Activated T-helper 1 cell treated with anti-CD3 and anti-CD28 coated beads, Interleukin-12 subunit alpha, Interleukin-12 subunit beta, Interleukin-2, Interleukin-4 antibody, amounts not matched to agents 30 ng/mL and 10 ng/mL and 1 ng/mL, durations not matched to agents 14 hours and 24 hours and 36 hours (primary cell): ENCODE measurements around the gene NAP1L1. TPM values are rescaled to one million over a fixed set of nuclear protein-coding genes. Genes with fewer than 3 reads are reported as not detected.
A peak's percentile ranks its signal among the peaks of the same experiment; 100 is the strongest.

Source experiments
- DNase-seq: peaks from one replicate; pipeline ENCODE4 v3.0.0; 2021; ENCODE audit warnings: low spot score
- H3K27ac Mint-ChIP-seq: one replicate; pipeline ENCODE4 v1.8.0; 2021; ENCODE audit warnings: mild to moderate bottlenecking, mixed read lengths
- H3K27me3 Mint-ChIP-seq: one replicate; pipeline ENCODE4 v1.8.0; 2022; ENCODE audit warnings: mild to moderate bottlenecking, moderate library complexity, mixed read lengths; ENCODE audit not compliant: insufficient read depth
- H3K36me3 Mint-ChIP-seq: one replicate; pipeline ENCODE4 v1.8.0; 2021; ENCODE audit warnings: low read depth, mixed read lengths
- H3K4me1 Mint-ChIP-seq: one replicate; pipeline ENCODE4 v1.8.0; 2021; ENCODE audit warnings: low read depth, mixed read lengths
- H3K4me3 Mint-ChIP-seq: one replicate; pipeline ENCODE4 v1.8.0; 2021; ENCODE audit warnings: mild to moderate bottlenecking, moderate library complexity, mixed read lengths
- H3K9me3 Mint-ChIP-seq: one replicate; pipeline ENCODE4 v1.8.0; 2021; ENCODE audit warnings: mixed read lengths
- intact Hi-C: fragments of 100-400 bp; cut with micrococcal nuclease; formaldehyde crosslinking; loops from one replicate; pipeline ENCODE4 v1.15.1; 2024
- total RNA-seq: library from RNA; stranded (reverse); gene quantifications from 2 replicates; pipeline ENCODE4 v1.2.3, GENCODE V29; 2022

The NAP1L1 gene
- total RNA-seq, 1 donor from 2014 or later, result 584 TPM

GRCh38 chr12:76047060-76047459 is 37.4 kb downstream of the NAP1L1 start:
- intact Hi-C loops, result no loop called here
- peaks cover 39% of the 10 kb centered on the region for H3K36me3 Mint-ChIP-seq
- DNase-seq, result no peak
- peaks cover 13% of the 10 kb centered on the region for H3K4me1 Mint-ChIP-seq
- no peaks in the 10 kb centered on the region for H3K27me3 Mint-ChIP-seq
- H3K27ac Mint-ChIP-seq, result no peak overlapping the region
- H3K4me3 Mint-ChIP-seq, result no peak overlapping the region
- H3K9me3 Mint-ChIP-seq, result no peaks in the 10 kb centered on the region

- Mint-ChIP-seq H3K4me1 (no peaks in the 10 kb centered on the region), H3K4me3 (no peak overlapping the region), H3K9me3 (no peaks in the 10 kb centered on the region), H3K27me3 (no peaks in the 10 kb centered on the region), H3K36me3 (peaks cover 16% of the 10 kb centered on the region), H3K27ac (no peak overlapping the region)
- no peak for DNase-seq
- intact Hi-C loops, result no loop called here
These were observed 41.1 kb downstream of the NAP1L1 start for GRCh38 chr12:76043377-76043776.

GRCh38 chr12:76042147-76042546 is 42.3 kb downstream of the NAP1L1 start:
- no peak overlapping the region for H3K27ac Mint-ChIP-seq
- intact Hi-C loops, result no loop called here
- peaks cover 14% of the 10 kb centered on the region for H3K36me3 Mint-ChIP-seq
- no peaks in the 10 kb centered on the region for H3K27me3 Mint-ChIP-seq
- H3K4me3 Mint-ChIP-seq, result no peak overlapping the region
- H3K4me1 Mint-ChIP-seq, result peaks cover 6% of the 10 kb centered on the region
- DNase-seq, result no peak
- no peaks in the 10 kb centered on the region for H3K9me3 Mint-ChIP-seq

GRCh38 chr12:76041406-76041805 is 43.1 kb downstream of the NAP1L1 start:
- Mint-ChIP-seq H3K4me1 (peaks cover 8% of the 10 kb centered on the region), H3K9me3 (no peaks in the 10 kb centered on the region), H3K4me3 (no peak overlapping the region), H3K36me3 (peaks cover 9% of the 10 kb centered on the region), H3K27ac (no peak overlapping the region), H3K27me3 (no peaks in the 10 kb centered on the region)
- intact Hi-C loops, result no loop called here
- DNase-seq, result no peak

GRCh38 chr12:76040461-76040860 is 44.0 kb downstream of the NAP1L1 start:
- Mint-ChIP-seq H3K4me1 (peaks cover 13% of the 10 kb centered on the region), H3K27ac (no peak overlapping the region), H3K27me3 (no peaks in the 10 kb centered on the region), H3K9me3 (no peaks in the 10 kb centered on the region), H3K4me3 (no peak overlapping the region), H3K36me3 (peaks cover 9% of the 10 kb centered on the region)
- no peak for DNase-seq
- intact Hi-C loops, result no loop called here

GRCh38 chr12:76038176-76038575 is 46.3 kb downstream of the NAP1L1 start:
- intact Hi-C loops, result no loop called here
- Mint-ChIP-seq H3K36me3 (peaks cover 3% of the 10 kb centered on the region), H3K27ac (no peak overlapping the region), H3K4me1 (peaks cover 17% of the 10 kb centered on the region), H3K9me3 (no peaks in the 10 kb centered on the region), H3K27me3 (no peaks in the 10 kb centered on the region), H3K4me3 (no peak overlapping the region)
- DNase-seq, result no peak

- peak; percentile 26 for DNase-seq
- Mint-ChIP-seq H3K4me3 (no peak overlapping the region), H3K36me3 (peaks cover 6% of the 10 kb centered on the region), H3K27ac (peak overlapping the region; percentile 0), H3K9me3 (no peaks in the 10 kb centered on the region), H3K4me1 (peaks cover 24% of the 10 kb centered on the region), H3K27me3 (no peaks in the 10 kb centered on the region)
- intact Hi-C loops, result loop anchor here (1.0 to 2.0 kb wide), 8 partner anchors 220 to 703 kb away; partner anchors contain the start of genes BBS10, GLIPR1L1 and KRR1
These were observed 47.1 kb downstream of the NAP1L1 start for GRCh38 chr12:76037130-76038103.

GRCh38 chr12:76035045-76035444 is 49.4 kb downstream of the NAP1L1 start:
- intact Hi-C loops, result no loop called here

GRCh38 chr12:76033081-76034011 is 51.1 kb downstream of the NAP1L1 start:
- Mint-ChIP-seq H3K9me3 (no peaks in the 10 kb centered on the region), H3K4me3 (peak overlapping the region; percentile 99), H3K36me3 (peaks cover 30% of the 10 kb centered on the region), H3K4me1 (peaks cover 36% of the 10 kb centered on the region), H3K27me3 (peaks cover 3% of the 10 kb centered on the region), H3K27ac (peak overlapping the region; percentile 96)
- intact Hi-C loops, result loop anchor here (5.0 kb wide), 1 partner anchor 1496 kb away; the partner anchor contains the start of gene ATXN7L3B
- DNase-seq, result no peak

More at GRCh38 chr12:76035045-76035444, 49.4 kb downstream of the NAP1L1 start:
- no peak for DNase-seq
- H3K9me3 Mint-ChIP-seq, result no peaks in the 10 kb centered on the region
- H3K4me1 Mint-ChIP-seq, result peaks cover 29% of the 10 kb centered on the region
- peaks cover 3% of the 10 kb centered on the region for H3K27me3 Mint-ChIP-seq
- H3K36me3 Mint-ChIP-seq, result peaks cover 13% of the 10 kb centered on the region
- H3K27ac Mint-ChIP-seq, result no peak overlapping the region
- no peak overlapping the region for H3K4me3 Mint-ChIP-seq

GRCh38 chr12:76032043-76032981 is 52.2 kb downstream of the NAP1L1 start:
- no peaks in the 10 kb centered on the region for H3K9me3 Mint-ChIP-seq
- peak; percentile 39 for DNase-seq
- H3K27me3 Mint-ChIP-seq, result peaks cover 3% of the 10 kb centered on the region
- intact Hi-C loops, result loop anchor here (1.0 to 5.0 kb wide), 2 partner anchors 526 to 1495 kb away; partner anchors contain the start of gene ATXN7L3B
- H3K4me3 Mint-ChIP-seq, result peak overlapping the region; percentile 99
- peak overlapping the region; percentile 96 for H3K27ac Mint-ChIP-seq
- peaks cover 36% of the 10 kb centered on the region for H3K36me3 Mint-ChIP-seq
- H3K4me1 Mint-ChIP-seq, result peaks cover 32% of the 10 kb centered on the region

GRCh38 chr12:76031414-76032042 is 53.0 kb downstream of the NAP1L1 start, which contains the start of gene PHLDA1:
Gene PHLDA1, minus strand, starts transcription at chr12:76031776.
- peaks cover 44% of the 10 kb centered on the region for H3K36me3 Mint-ChIP-seq
- H3K4me1 Mint-ChIP-seq, result peaks cover 35% of the 10 kb centered on the region
- intact Hi-C loops, result loop anchor here (1.0 to 5.0 kb wide), 16 partner anchors 11 to 1494 kb away; partner anchors contain the start of genes ATXN7L3B, GLIPR1, GLIPR1L2 and KRR1
- peak within 1 kb of the TSS; percentile 99 for H3K4me3 Mint-ChIP-seq
- peak within 1 kb of the TSS; percentile 99 for H3K27ac Mint-ChIP-seq
- no peaks in the 10 kb centered on the region for H3K9me3 Mint-ChIP-seq
- H3K27me3 Mint-ChIP-seq, result peaks cover 3% of the 10 kb centered on the region
- peak; percentile 95 for DNase-seq
